ENCODE measurements around the gene OTOG.

- TF ChIP-seq SUZ12 (IDR thresholded peaks at IDR 0.05) = no peak
- TF ChIP-seq SP1 (IDR thresholded peaks at IDR 0.05) = no peak
- no peak for TF ChIP-seq TARDBP (IDR thresholded peaks at IDR 0.05)
- TF ChIP-seq BHLHE40 (IDR thresholded peaks at IDR 0.05; ENCODE audit: borderline replicate concordance) = no peak
Measured at GRCh38 chr11:17641792-17642350, 94.8 kb downstream of the OTOG start.

All from HEK293T (cell line).